Activated CD4-positive, CD25-positive, alpha-beta regulatory T cell treated with anti-CD3 and anti-CD28 coated beads, Interleukin-2, amount 50 U/mL, for 72 hours (primary cell): Measurements from ENCODE around the gene ACVR1B.

Source experiments
- DNase-seq: peaks from one replicate; pipeline ENCODE4 v3.0.0; 2021

Gene ACVR1B

GRCh38 chr12:51917746-51918453 lies 33.6 kb upstream of the ACVR1B start:
- DNase-seq: no peak

DNA sequence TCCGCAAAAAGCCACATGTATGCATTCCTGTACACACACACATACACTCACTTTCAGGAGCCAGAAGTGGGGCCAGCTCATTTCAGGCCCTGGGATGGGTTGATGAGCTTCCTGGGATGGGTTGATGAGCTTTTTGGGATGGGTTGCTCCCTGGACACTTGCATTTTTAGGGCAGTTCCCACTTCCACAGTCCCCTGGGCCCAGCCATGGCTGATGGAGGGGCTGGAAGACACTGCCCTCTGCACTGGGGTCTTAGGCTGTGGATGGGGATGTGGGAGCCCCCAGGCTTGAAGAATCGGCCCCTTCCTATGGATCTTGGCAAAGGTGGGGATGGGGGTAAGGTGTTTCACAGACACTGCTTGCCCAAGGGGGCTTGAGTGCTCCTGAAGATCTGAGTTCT lies 31.5 kb upstream of the ACVR1B start:
- DNase-seq: no peak

DNA sequence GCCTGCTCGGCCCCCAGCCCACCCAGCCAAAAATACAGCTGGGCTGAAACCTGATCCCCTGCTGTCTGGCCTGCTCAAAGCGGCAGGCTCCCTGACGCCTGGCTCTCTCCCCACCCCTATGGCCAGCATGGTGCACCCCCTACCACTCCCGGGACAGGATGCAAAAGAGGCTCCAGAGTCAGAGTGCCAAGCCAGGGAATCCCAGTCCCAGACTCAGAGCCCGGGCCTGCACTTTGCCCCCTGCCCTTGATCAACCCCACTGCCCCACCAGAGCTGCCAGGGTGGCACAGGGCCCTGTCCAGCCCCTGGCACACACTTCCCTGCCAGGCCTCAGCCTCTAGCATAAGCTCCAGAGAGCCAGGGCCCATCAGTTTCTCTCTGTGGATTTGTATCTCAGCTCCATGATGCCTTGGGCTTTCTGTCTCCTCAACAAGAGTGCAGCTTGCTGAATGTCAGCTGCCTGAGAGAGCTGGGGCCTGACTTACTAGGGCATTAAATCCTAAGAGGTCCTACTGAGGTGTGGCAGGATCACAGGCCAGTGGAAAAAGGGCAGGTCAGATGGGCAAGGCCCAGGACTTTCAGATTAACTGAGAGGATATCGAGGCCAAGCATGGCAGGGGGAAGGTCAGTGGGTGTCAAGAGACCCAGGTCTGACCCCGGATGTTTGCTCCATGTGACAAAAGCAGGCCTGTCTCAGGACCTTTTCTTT lies 30.3 kb upstream of the ACVR1B start:
- DNase-seq: no peak

DNA sequence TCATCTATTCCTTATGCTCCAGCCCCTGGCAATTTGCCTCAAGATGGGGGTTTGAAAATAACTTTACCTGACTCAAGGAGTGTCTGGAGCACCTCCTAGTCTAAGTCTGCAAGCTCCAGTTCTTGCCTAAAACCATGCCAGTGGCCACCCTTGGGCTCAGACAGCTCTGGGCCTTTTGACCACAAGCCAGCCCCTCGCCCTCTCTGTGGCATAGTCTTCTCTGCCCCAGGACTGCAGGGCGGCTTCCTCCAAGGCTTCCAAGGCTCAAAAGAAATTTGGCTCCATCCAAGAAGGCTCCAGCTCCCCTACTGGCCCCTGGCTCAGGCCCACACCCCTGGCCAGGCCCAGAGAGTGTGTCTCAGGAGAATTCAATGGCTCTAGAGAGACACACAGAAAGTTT lies 29.4 kb upstream of the ACVR1B start:
- no peak for DNase-seq

GRCh38 chr12:51922762-51923505 lies 28.6 kb upstream of the ACVR1B start:
- no peak for DNase-seq

DNA sequence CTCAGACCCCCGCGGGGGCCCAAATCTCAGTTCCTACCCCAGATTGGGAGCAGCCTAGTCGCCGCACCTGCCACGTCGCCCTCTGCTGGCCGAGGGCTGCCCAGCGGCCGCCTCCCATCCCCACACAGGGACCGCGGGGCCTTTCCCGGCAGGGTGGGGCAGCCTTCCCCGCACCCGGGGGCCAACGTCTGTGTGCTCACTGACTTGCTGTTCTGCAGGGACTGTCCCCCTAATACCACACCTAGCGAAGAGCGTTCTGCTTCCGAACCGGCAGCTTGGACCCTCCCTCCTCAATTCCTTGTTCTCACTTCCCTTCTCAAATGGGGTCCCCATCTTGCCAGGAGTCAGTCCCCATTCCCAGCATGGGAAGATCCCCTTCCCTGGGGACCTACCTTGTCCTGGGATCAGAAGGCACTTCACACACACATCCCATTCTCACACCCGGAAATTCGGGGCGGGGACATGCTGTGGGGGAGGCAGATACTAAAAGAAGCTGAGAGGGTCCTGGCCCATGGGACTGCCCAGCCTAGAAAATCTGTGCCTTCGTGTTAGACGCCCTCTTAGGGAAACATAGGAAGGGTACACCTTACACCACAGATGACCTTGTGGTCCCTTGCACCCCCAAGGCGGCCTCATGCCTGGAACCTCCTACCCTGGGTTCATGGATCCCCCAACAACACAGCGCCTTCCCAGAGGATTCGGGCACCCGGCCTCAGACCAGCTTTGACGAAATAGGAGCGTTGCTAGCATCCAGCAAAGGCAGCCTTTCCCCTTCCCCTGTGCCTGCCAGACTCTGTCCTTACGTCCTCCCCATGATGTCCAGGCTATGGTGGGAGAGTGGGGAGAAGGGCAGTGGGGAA lies 27.8 kb upstream of the ACVR1B start:
- peak; percentile 62 for DNase-seq

DNA sequence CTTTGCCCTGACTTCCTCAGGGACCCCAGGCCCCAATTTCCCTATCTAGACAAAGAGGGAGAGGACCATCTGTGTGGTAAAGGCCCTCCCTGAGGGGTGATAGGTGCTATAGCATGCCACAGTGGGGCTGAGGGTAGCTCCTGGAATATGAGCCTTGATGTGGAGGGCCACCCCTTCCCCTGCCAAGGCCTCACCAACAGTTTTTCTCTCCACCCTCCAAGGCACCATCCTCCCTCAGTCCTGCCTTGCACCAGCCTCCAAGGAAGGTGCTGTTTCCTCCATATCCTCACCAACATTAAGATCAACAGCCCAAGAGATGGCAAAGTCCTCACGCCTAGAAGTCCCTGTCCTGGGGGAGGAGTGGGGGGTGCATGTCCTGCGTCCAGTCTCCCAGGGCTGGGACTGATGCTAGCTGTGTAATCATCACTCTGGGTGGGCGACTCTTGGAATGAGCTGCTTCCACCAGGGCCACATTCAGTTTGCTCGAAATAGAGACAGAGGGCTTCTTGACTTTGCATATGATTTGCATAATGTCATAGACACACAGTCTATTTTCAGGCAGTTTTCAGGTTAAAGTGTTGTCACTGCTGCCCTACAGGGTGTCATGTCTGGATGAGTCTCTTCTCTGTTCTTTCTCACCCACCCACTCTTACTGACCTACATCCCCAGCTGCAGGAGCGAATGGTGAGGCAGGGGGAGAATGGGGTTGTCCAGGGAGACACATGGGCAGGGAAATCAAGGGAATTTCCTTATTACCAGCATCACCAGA lies 26.8 kb upstream of the ACVR1B start:
- no peak for DNase-seq

GRCh38 chr12:51925346-51926063 lies 26.0 kb upstream of the ACVR1B start:
- DNase-seq: no peak

DNA sequence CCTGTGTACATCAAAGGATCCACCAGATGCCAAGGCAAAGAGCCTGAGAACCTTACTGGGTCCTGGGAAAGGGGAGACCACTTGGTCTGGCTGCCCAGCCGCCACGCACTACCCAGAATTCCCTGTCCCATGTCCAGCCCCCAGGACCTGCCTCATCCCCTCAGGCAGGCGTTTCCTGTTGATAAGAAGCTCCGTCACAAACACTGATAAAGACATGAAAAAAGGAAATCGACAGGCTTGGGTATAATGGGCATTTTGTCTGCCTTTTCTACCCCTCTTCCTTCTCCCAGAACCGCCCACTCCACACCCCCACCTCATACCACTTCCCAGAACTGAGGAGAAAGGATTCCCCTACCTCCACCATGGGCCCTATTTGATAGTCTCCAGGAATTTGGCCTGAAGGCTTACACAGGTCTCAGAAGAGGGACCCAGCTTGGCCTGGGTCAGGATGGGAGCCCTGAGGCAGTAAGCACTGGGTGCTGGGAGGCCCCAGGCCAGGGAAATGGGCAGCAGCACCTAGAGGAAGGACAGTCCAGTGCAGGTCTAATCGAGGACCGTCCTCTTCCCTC lies 25.4 kb upstream of the ACVR1B start:
- DNase-seq: no peak

GRCh38 chr12:51926718-51927117 lies 24.8 kb upstream of the ACVR1B start:
- no peak for DNase-seq

GRCh38 chr12:51932218-51933076 lies 19.1 kb upstream of the ACVR1B start:
- no peak for DNase-seq

- DNase-seq: no peak
Measured at GRCh38 chr12:51934080-51934479, 17.4 kb upstream of the ACVR1B start.

GRCh38 chr12:51937926-51938325 lies 13.6 kb upstream of the ACVR1B start:
- DNase-seq: no peak

DNA sequence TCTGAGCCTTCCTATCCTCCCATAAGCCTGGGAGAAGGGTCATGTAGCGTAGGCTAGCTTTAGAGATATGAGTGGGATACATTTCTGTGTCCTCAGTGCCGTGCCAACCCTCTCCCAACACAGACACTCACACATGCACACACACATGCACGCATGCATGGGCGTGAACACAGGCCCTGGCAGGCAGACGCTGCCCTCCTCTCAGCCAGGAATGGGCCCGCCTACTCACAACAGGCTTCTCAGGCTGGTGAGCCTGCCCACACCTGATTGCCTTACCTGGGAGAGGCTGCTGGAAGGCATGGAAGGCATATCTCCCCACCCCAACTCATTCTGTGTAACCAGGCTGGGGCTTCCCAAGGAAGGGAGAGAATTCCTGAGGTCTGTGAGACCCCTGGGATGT lies 12.8 kb upstream of the ACVR1B start:
- no peak for DNase-seq

- DNase-seq: no peak
Measured at GRCh38 chr12:51941011-51941581, 10.4 kb upstream of the ACVR1B start.

DNA sequence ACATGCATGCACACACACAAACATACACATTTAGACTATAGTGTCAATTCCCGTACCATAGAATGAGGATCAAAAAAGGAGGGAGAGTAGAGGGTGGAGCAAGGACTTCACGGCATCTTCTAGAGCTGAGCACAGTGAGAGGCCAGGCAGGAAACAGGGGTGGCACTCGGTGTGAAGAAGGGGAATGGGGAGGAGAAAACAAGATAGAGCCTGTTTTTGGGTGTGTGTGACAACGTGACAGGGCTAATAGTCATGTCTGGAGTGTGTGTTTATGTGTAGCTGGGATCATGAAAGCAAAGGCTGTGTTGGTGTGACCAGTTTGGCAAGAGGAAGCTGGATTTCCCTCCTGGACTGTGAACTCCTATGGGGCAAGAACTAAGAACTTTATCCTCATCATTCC lies 9.9 kb upstream of the ACVR1B start:
- DNase-seq: no peak

DNA sequence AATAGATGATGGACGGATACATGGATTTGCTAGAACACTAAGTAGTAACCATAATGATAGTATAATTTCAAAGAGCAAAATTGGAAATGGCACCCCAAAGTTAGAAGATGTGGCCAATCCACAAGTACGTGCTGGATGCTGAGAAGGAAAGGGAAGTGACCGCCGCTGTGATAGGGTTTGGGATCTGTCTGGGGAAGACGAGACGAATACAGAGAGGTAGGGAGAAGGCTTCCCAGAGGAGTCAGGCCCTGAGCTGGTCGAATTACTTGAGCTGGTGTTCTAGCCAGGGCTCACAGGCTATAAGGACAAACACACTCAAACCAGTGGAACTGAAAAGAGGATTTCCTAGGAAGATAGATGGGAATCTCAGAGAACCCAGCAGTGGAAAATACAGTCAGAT lies 9.4 kb upstream of the ACVR1B start:
- DNase-seq: no peak

- no peak for DNase-seq
Measured at GRCh38 chr12:51942501-51943000, 8.9 kb upstream of the ACVR1B start.

- DNase-seq: no peak
Measured at GRCh38 chr12:51943346-51943745, 8.2 kb upstream of the ACVR1B start.
